Neural cell (in vitro differentiated cells): ENCODE results near the gene EDARADD. TPM values are rescaled to one million over a fixed set of nuclear protein-coding genes. Genes with fewer than 3 reads are reported as not detected.

Source experiments
- H2AFZ ChIP-seq: fragments of 200-600, 300-800 bp; sonication (generic), shearing (Covaris generic); 2 replicates; pipeline ENCODE4 v1.6.0; 2014; ENCODE audit warnings: low read depth, mild to moderate bottlenecking, antibody characterized with exemption, low read length, moderate library complexity
- H3F3A ChIP-seq: fragments of 200-600 bp; shearing (Covaris generic); 2 replicates; pipeline ENCODE4 v1.6.1; 2016; ENCODE audit warnings: mild to moderate bottlenecking, moderate library complexity, mixed read lengths, antibody characterized with exemption, low read length; ENCODE audit not compliant: insufficient read depth, poor library complexity, severe bottlenecking
- H3K27ac ChIP-seq: fragments of 200-600, 300-800 bp; sonication (generic), shearing (Covaris generic); 2 replicates; pipeline ENCODE4 v1.5.1; 2014; ENCODE audit warnings: mild to moderate bottlenecking, low read length, moderate library complexity
- H3K27me3 ChIP-seq: fragments of 300-800, 200-600 bp; sonication (generic), shearing (Covaris generic); 2 replicates; pipeline ENCODE4 v1.6.0; 2014; ENCODE audit warnings: mild to moderate bottlenecking, low read depth, low read length, moderate library complexity; ENCODE audit not compliant: insufficient read depth
- H3K36me3 ChIP-seq: fragments of 300-800, 200-600 bp; sonication (generic), shearing (Covaris generic); 2 replicates; pipeline ENCODE4 v1.5.1; 2014; ENCODE audit warnings: mild to moderate bottlenecking, antibody characterized with exemption, low read length, moderate library complexity; ENCODE audit not compliant: insufficient read depth
- H3K4me2 ChIP-seq: fragments of 300-800, 200-600 bp; sonication (generic), shearing (Covaris generic); 2 replicates; pipeline ENCODE4 v1.6.0; 2014; ENCODE audit warnings: mild to moderate bottlenecking, low read length
- H3K4me3 ChIP-seq: fragments of 300-800, 200-600 bp; sonication (generic), shearing (Covaris generic); 2 replicates; pipeline ENCODE4 v1.5.1; 2014; ENCODE audit warnings: mild to moderate bottlenecking, low read length, moderate library complexity
- H3K79me2 ChIP-seq: fragments of 200-600 bp; shearing (Covaris generic); replicated peaks from 2 replicates; pipeline ENCODE4 v1.6.0; 2014; ENCODE audit warnings: mild to moderate bottlenecking, low read length, moderate library complexity; ENCODE audit not compliant: insufficient read depth
- H3K9ac ChIP-seq: fragments of 300-800, 200-600 bp; sonication (generic), shearing (Covaris generic); 2 replicates; pipeline ENCODE4 v1.6.1; 2016; ENCODE audit warnings: mild to moderate bottlenecking, low read length, mixed read lengths
- H3K9me2 ChIP-seq: fragments of 200-600 bp; shearing (Covaris generic); 2 replicates; pipeline ENCODE4 v1.6.1; 2016; ENCODE audit warnings: mild to moderate bottlenecking, low read length, mixed read lengths; ENCODE audit not compliant: insufficient read depth
- H3K9me3 ChIP-seq: fragments of 200-600, 300-800 bp; sonication (generic), shearing (Covaris generic); 2 replicates; pipeline ENCODE4 v1.6.1; 2016; ENCODE audit warnings: mild to moderate bottlenecking, mixed run types, low read length, moderate library complexity, mixed read lengths
- H4K20me1 ChIP-seq: fragments of 200-600 bp; shearing (Covaris generic); 2 replicates; pipeline ENCODE4 v1.6.1; 2016; ENCODE audit warnings: mild to moderate bottlenecking, mixed run types; ENCODE audit not compliant: insufficient read depth
- CTCF ChIP-seq: fragments of 450-650 bp; IDR thresholded peaks from 2 replicates; pipeline ENCODE4 v1.5.1; 2014; ENCODE audit warnings: antibody characterized with exemption, mild to moderate bottlenecking, moderate library complexity; ENCODE audit not compliant: poor library complexity, severe bottlenecking
- EP300 ChIP-seq: fragments of 450-650 bp; conservative IDR thresholded peaks from 2 replicates; pipeline ENCODE4 v1.6.1; 2014; ENCODE audit warnings: antibody characterized with exemption, mild to moderate bottlenecking, moderate library complexity; ENCODE audit not compliant: poor library complexity, severe bottlenecking
- EZH2 ChIP-seq: fragments of 200-600, 300-800 bp; shearing (Covaris generic), sonication (generic); IDR thresholded peaks from 2 replicates; pipeline ENCODE4 v1.6.1; 2014; ENCODE audit warnings: antibody characterized with exemption, low read length, borderline replicate concordance, mild to moderate bottlenecking; ENCODE audit not compliant: insufficient read depth, poor library complexity, severe bottlenecking
- MXI1 ChIP-seq: fragments of 450-650 bp; conservative IDR thresholded peaks from 2 replicates; pipeline ENCODE4 v1.6.1; 2014; ENCODE audit warnings: antibody characterized with exemption, mild to moderate bottlenecking; ENCODE audit not compliant: poor library complexity, severe bottlenecking
- POLR2AphosphoS5 ChIP-seq: IDR thresholded peaks from 2 replicates; pipeline ENCODE4 v1.6.1; 2012
- RAD21 ChIP-seq: fragments of 450-650 bp; conservative IDR thresholded peaks from 2 replicates; pipeline ENCODE4 v1.6.1; 2014; ENCODE audit warnings: antibody characterized with exemption, mild to moderate bottlenecking, moderate library complexity
- REST ChIP-seq: IDR thresholded peaks from 2 replicates; pipeline ENCODE4 v1.6.1; 2012; ENCODE audit warnings: borderline replicate concordance
- SMC3 ChIP-seq: fragments of 450-650 bp; conservative IDR thresholded peaks from 2 replicates; pipeline ENCODE4 v1.6.1; 2014; ENCODE audit warnings: antibody characterized with exemption, mild to moderate bottlenecking, moderate library complexity; ENCODE audit not compliant: poor library complexity
- TAF1 ChIP-seq: IDR thresholded peaks from 2 replicates; pipeline ENCODE4 v1.6.1; 2012; ENCODE audit warnings: low read depth
- polyA plus RNA-seq: library from polyadenylated mRNA; depleted of rRNA; stranded (reverse); fragments of >200 nt; gene quantifications from 2 replicates; pipeline ENCODE4 v1.2.3, GENCODE V29; 2014

EDARADD gene
- polyA plus RNA-seq, 1 donor from 2014 or later = 0.17 TPM

DNA sequence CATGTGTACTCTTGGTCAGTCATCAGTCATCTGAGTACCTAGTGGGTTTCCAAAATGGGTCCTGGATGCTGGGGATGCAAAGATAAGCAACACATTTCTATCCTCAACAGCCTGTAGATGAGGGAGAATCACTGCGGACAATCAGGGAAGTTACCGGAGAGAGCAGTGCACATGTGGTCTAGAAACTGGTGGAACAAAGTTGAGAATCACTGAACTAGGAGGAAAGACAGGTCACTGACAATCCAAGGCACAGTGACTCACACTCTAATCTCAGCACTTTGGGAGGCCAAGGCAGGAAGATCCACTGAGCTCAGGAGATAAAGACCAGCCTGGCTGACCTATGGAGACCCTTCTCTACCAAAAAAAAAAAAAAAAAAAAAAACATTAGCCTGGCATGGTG lies 98.3 kb downstream of the EDARADD start:
- Histone ChIP-seq H4K20me1 (no peaks in the 10 kb centered on the region), H3F3A (no peaks in the 10 kb centered on the region), H3K9ac (no peak overlapping the region), H2AFZ (no peak overlapping the region), H3K9me2 (no peaks in the 10 kb centered on the region), H3K27me3 (no peaks in the 10 kb centered on the region), H3K79me2 (no peaks in the 10 kb centered on the region), H3K9me3 (no peaks in the 10 kb centered on the region), H3K27ac (no peak overlapping the region), H3K36me3 (no peaks in the 10 kb centered on the region), H3K4me3 (no peak overlapping the region), H3K4me2 (no peak overlapping the region)
- TF ChIP-seq CTCF = no peak
- no peak for TF ChIP-seq POLR2AphosphoS5
- TF ChIP-seq MXI1 = no peak
- no peak for TF ChIP-seq EP300
- TF ChIP-seq EZH2 = no peak
- TF ChIP-seq TAF1 = no peak
- TF ChIP-seq RAD21 = no peak
- TF ChIP-seq SMC3 = no peak
- no peak for TF ChIP-seq REST

DNA sequence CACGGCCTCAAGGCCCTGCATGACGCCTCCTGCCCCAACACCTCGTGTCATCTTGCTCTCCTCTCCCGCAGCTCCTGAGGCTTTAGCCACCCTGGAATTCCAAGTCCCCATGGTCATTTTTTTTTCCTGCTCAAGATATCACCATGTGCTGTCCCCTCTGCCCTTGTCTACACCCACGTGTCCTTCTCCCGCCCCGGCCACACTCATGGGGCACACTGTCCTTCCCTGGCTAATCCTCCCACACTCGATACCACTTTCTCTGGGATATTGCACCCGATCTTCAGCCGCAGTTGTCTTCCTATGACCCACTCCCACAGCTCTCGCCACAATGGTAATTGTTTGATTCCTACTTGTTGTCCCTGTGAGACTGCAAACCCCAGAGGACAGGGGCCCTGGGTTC lies 100.0 kb downstream of the EDARADD start:
- Histone ChIP-seq H3K79me2 (no peaks in the 10 kb centered on the region), H4K20me1 (no peaks in the 10 kb centered on the region), H3K9ac (no peak overlapping the region), H3K36me3 (no peaks in the 10 kb centered on the region), H3K27ac (no peak overlapping the region), H3K4me2 (no peak overlapping the region), H3K9me2 (no peaks in the 10 kb centered on the region), H3K27me3 (no peaks in the 10 kb centered on the region), H3K4me3 (no peak overlapping the region), H2AFZ (no peak overlapping the region), H3F3A (no peaks in the 10 kb centered on the region), H3K9me3 (no peaks in the 10 kb centered on the region)
- TF ChIP-seq TAF1 (no peak), SMC3 (no peak), REST (no peak), CTCF (no peak), MXI1 (no peak), POLR2AphosphoS5 (no peak), EZH2 (no peak), EP300 (no peak), RAD21 (no peak)
